Fibroblast of skin of back (primary cell): ENCODE data around the gene RHBDD1.
"Not testable (repeated sequence)": the region's sequence is repeated elsewhere in the genome, so short reads cannot be mapped to it uniquely, and the experiment has no call there.

Experiments used
- DNase-seq: peaks from one replicate; pipeline ENCODE4 v3.0.0-alpha.2; 2013

Gene RHBDD1

GRCh38 chr2:226799976-226800940 lies 35.6 kb upstream of the RHBDD1 start:
- DNase-seq, result no peak

- DNase-seq, result peak; percentile 71
Measured at GRCh38 chr2:226800941-226801784, 34.7 kb upstream of the RHBDD1 start.

DNA sequence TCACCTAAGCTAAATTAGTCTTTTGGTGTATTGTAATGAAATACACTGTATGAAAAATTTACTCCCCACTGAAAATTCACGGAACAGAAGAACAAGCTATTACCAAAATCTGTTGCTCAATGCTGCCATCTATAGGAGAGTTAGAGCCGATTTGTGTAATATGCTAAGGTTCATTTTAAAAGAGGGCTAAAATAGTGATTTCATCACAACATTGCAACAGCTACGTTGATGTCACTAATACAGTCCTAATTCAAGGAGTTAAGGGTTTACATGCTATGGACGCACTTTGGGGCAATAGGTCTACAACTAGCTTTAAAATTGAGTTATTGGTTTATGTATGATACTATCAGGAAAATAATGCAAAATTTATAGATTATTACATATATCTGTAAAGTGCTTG lies 33.3 kb upstream of the RHBDD1 start:
- peak; percentile 75 for DNase-seq

DNA sequence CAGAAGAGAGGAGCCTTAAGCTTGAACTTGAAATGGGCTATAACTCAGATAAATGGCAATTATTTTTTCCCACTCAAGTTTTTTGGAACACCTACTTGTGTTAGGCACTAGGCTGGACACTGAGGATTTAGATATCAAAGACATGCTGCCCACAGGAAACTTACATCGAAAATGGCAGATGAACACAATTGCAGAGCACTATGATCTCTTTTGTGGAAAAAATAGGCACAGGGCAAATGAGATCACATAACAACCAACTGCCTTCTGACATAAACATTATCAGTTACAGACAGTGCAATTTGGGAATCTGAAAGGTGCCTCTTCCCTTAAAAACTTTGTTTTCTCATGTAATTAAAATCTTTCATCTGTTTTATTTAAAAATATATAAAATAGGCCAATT lies 32.4 kb upstream of the RHBDD1 start:
- no peak for DNase-seq

GRCh38 chr2:226813148-226813701 lies 22.6 kb upstream of the RHBDD1 start:
- no peak for DNase-seq

GRCh38 chr2:226818930-226819329 lies 16.9 kb upstream of the RHBDD1 start:
- DNase-seq, result no peak

DNA sequence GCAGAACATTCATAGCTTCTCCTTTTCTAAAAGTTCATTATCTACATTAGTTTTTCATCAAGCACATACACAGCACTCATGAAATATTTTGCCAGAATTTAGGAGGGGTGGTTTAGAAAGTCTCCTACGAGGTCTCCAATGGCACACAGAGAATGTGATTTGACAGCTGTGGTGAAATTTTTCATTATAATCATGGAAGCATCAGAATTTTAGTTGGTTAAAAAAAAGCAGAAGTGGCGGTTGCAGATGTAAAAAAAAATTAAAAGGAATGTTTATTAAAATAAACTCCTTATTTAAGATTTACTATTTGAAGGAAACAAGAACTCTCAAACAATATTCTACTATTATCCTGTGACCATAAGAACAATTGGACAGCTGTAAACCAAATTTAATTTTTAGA lies 10.8 kb upstream of the RHBDD1 start:
- DNase-seq, result no peak

GRCh38 chr2:226828191-226828590 lies 7.7 kb upstream of the RHBDD1 start:
- DNase-seq, result peak; percentile 2

GRCh38 chr2:226829721-226830631 lies 5.9 kb upstream of the RHBDD1 start:
- DNase-seq, result no peak

GRCh38 chr2:226831266-226831665 lies 4.6 kb upstream of the RHBDD1 start:
- no peak for DNase-seq

- no peak for DNase-seq
Measured at GRCh38 chr2:226832061-226832460, 3.8 kb upstream of the RHBDD1 start.

GRCh38 chr2:226834880-226835279 lies 974 bp upstream of the RHBDD1 start:
- DNase-seq, result not testable (repeated sequence)

- DNase-seq, result no peak
Measured at GRCh38 chr2:226835420-226835795, 446 bp upstream of the RHBDD1 start.

DNA sequence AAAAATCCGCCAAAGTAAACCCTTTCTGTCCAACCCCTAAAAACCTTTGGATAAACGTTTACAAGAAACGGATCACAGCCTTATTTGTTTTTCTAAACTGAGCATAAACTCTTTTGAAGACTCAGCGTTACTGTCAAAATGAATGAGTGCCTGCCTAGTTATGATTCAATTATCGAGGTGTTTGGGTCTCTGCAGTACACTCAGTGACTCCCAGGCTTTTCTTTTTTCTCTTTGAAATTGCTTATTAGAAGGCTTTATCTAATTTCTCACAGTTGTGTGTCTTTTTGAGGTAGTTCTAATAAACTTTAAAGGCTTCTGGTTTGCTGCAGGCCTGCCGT lies 663 bp downstream of the RHBDD1 start:
- no peak for DNase-seq

GRCh38 chr2:226837334-226837733 lies 1.5 kb downstream of the RHBDD1 start:
- no peak for DNase-seq

DNA sequence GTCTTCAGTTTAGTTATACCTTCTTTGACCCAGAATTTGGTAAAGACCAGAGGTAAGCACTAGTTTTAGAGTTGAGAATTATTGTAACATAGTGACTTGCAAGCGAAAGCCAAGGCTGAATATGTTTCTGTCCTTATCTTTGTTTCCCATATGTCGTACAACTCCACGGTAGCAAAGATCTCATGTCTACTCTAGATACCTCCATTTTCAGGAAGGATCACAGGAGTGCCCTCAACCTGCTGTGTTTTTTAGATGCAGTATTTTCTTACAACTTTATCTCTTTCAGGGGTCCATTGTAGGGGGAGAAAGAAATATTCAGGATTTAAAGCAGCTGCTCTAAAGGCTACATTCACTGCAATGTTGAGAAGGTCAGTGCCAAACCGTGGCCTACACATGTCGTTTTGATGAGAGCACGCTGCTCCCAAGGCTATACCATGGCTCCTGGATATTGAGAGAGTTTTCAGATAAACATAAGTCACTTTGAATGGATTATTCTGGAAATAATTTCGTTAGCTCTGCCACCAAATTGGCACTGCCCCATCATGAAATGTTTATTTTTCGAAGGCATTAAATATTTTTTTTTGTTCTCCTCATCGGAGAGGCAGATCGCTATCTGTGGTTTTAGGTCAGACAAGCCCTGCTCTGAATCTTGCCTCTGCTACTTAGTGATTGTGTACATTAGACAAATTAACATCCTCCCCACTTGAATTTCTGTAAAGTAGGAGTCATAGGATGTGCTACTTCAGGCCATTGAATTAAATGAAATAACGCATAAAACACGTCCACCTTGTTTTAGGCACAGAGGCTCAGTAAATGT lies 2.1 kb downstream of the RHBDD1 start:
- DNase-seq, result no peak

DNA sequence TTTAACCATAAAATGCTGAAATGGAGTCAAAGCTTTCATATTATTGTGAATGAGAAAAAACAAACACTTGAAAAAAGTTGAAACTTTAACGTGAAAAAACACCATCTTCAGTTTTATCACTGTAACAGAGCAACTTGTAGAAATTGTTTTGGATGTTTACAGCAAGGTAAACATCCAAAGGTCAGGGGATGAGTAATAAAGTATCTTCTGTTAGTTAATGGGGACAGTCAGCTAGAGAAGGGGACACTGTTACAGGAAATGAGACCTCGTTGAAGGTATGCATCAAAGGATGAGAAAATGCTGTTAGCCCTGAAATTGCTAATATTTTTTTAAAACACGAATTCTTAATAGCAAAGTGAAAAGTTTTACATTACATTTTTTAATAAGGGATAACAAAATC lies 2.9 kb downstream of the RHBDD1 start:
- DNase-seq, result no peak

DNA sequence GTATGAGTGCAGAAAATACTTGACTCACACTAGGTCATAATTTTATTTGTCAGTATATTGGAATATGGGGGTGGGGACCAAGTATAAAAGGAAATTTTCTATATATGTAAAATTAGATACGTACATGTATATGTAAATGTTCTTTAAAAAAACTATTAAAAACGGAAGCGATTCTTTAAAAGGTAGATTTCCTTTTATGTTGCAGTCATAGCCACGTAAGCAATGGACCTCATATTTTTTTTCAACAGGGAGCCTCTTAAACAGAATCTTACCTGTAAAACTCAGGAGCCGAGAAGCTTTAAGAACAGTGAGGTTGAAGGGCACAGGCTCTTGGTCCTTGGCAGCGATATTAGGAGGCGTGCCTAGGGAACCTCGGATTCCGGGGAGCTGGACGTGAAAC lies 3.3 kb downstream of the RHBDD1 start:
- DNase-seq, result no peak

GRCh38 chr2:226839951-226840350 lies 4.1 kb downstream of the RHBDD1 start:
- DNase-seq, result no peak

DNA sequence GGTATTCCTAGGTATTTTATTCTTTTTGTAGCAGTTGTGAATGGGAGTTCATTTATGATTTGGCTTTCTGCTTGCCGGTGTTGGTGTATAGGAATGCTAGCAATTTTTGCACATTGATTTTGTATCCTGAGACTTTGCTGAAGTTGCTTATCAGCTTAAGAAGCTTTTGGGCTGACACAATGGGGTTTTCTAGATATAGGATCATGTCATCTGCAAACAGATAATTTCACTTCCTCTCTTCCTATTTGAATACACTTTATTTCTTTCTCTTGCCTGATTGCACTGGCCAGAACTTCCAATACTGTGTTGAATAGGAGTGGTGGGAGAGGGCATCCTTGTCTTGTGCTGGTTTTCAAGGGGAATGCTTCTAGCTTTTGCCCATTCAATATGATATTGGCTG lies 7.1 kb downstream of the RHBDD1 start:
- DNase-seq, result not testable (repeated sequence)

- no peak for DNase-seq
Measured at GRCh38 chr2:226845386-226846116, 9.7 kb downstream of the RHBDD1 start.
